Bone marrow (tissue), 2 donors: ENCODE results near the gene USP7.
"Not testable (repeated sequence)": the region's sequence is repeated elsewhere in the genome, so short reads cannot be mapped to it uniquely, and the experiment has no call there.

ENCODE experiments used
- DNase-seq, 2 donors: peaks; one replicate each; lab custom pipeline; 2025; lab: John Stamatoyannopoulos, UW

Gene USP7

DNA sequence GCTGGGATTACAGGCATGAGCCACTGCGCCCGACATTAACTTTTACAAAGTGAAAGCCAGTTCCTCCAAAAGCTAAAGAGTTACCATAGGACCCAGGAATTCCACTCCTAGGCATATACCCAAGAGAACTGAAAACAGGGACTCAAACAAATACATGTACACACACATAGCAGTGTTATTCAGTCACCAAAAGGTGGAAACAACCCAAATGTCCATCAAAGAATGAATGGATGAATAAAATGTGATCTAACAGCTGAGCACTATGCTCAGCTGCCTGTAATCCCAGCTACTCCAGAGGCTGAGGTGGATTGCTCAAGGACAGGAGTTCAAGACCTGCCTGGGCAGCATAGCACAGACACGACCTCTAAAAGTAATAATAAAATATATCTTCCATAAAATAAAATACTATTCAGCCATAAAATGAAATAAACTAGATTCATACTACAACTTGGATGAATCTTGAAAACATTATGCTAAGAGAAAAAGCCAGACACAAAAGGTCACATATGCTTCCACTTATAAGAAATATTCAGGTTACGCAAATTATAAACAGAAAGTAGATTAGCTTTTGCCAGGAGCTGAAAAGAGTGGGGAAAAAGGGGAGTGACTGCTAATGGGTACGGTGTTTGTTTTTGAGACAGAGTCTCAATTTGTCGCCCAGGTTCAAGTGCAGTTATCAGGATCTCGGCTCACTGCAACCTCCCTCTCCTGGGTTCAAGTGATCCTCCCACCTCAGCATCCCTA is 9.3 kb upstream of the USP7 start:
- no peak for DNase-seq

DNA sequence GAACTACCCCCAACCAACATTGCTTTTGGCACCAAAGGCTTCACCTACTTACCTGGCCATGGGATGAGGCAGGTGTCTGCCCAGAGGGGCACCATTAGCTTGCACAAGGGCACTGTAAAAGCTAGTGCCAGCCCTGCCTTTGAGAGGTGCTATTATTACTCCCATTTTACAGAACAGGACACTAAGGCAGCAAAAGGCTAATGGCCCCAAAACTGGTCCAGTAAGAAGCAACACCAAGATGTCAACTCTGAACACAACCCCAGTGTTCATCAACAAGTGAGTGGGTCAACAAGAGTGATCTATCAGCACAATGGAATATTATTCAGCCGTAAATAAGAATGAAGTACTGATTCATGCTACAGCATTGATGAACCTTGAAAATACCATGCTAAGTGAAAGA is 7.7 kb upstream of the USP7 start:
- no peak for DNase-seq

DNA sequence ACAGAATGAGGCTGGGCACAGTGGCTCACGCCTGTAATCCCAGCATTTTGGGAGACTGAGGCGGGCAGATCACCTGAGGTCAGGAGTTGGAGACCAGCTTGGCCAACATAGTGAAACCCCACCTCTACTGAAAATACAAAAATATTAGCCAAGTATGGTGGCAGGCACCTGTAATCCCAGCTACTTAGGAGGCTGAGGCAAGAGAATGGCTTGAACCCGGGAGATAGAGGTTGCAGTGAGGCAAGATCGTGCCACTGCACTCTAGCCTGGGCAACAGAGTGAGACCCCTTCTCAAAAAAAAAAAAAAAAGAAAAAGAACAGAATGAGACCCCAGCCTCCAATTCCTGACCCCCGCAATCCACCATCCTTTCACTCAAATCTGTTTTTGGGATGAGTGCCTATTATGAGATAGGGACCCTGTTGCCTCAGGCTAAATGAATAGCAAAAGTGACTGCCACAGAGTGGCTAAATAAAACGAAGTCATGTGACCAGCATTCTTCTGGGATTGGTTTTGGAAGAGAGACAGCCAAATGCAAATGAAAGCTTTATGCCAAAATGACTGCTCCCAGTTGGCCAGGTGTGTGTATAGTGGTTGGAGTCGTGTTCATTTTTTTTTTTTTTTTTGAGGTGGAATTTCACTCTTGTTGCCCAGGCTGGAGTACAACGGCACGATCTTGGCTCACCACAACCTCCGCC is 5.6 kb upstream of the USP7 start:
- not testable (repeated sequence) for DNase-seq

DNA sequence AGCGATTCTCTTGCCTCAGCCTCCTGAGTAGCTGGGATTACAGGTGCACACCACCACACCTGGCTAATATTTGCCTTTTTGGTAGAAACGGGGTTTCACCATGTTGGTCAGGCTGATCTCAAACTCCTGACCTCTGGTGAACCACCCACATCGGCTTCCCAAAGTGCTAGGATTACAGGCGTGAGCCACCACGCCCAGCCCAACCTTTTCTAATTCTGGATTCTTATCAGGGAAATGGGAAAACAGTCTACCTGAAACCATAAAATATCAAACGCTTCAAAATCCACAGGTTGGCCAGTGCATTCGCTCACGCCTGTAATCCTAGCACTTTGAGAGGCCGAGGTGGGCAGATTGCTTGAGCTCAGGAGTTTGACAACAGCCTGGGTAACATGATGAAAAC is 4.3 kb upstream of the USP7 start:
- DNase-seq: not testable (repeated sequence)

DNA sequence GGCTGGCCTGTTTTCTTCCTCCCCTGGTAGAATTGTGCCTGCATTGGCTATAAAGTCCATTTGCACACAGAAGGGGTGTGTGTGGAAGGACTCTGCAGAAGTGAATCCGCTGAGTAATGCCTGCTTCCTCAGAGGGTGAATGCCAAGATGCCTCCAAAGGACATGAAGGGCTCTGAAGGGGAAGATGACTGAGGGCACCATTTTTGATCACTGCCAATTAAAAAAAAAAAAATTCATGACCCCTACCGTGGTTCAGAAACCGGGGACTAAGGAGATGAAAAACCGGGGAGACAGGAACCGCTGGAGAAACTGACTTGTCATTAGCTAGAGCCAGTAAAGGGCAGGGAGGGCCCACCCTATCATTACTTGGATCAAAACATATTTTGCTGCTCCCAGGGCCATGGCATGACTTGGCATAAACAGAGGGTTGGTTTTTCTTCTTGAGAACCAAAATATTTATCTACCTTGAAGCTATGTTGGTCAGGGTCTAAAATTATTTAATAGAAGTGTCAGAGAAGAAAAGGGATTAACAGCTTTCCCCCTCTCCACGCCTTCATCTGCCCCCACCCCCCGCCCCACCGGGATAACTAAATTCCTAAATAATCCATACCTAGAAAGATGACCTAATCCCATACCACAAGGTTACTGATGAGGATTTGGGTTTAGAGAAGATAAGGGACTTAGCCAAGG is 3.6 kb upstream of the USP7 start:
- peak; percentile 23 to 28 for DNase-seq

DNA sequence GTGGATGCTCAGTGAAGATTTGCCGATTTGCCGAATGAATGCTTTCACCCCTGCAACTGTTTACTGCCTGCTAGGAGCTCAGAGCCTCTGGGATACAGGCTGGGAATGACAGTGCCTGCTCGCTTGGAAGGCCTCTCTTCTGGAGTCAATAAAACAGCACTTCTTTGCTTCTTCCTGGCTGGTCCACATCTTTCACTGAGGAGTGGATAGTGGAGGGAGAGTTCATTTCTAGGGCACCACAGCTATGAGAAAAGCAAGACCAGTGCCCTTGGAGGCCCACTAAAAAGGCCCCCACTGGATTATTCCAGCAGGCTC is 3.1 kb upstream of the USP7 start:
- no peak for DNase-seq

DNA sequence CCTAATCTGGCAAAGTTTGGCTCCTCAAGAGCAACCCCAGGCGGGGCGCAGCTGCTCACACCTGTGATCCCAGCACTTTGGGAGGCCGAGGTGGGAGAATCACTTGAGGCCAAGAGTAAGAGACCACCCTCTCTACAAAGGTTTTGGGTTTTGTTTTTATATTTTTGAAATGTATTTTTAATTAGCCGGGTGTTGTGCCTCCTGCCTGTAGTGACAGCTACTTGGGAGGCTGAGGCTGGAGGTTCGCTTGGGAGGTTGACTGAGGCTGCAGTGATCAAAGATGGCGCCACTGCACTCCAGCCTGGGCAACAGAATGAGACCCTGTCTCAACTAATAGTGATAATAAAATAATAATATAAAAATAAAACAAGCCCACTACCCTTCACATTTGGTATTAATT is 756 bp upstream of the USP7 start:
- DNase-seq: no peak

DNA sequence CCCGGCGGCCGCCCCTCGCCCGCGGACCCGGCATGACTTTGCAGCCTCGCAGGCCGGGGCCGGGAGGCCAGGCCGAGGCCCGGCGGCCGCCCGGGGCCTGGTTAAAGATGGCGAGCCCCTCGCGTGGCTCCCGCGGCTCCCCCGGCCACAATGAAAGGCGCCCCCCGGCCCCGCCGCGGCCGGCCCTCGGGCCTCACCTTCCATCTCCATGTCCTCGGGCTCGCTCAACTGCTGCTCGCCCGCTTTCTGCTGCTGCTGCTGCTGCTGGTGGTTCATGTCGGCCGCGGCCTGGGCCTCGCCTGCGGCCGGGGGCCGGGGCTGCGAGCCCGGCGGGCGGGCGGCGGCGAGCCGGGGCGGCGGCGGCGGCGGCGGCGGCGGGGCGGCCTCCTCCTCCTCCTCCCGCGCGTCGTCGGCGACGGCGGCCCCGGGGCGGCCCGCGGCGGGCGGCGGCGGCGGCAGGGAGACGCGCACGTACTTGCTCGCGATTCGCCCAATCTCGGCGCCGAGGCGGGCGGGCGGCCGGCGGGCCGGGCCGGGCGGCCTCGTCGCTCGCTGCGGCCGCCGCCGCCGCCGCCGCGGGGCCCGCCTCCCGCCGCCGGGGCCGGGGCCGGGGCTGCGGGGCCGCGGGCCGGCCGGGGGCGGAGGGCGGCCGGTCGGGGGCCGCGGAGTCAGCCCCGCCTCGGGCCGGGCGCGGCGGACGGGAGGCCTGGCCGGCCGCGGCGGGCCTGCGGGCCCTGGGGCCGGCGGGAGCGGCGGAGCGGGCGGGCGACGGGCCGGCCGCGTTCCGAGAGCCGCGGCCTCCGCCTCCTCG is 491 bp downstream of the USP7 start:
- no peak for DNase-seq

DNA sequence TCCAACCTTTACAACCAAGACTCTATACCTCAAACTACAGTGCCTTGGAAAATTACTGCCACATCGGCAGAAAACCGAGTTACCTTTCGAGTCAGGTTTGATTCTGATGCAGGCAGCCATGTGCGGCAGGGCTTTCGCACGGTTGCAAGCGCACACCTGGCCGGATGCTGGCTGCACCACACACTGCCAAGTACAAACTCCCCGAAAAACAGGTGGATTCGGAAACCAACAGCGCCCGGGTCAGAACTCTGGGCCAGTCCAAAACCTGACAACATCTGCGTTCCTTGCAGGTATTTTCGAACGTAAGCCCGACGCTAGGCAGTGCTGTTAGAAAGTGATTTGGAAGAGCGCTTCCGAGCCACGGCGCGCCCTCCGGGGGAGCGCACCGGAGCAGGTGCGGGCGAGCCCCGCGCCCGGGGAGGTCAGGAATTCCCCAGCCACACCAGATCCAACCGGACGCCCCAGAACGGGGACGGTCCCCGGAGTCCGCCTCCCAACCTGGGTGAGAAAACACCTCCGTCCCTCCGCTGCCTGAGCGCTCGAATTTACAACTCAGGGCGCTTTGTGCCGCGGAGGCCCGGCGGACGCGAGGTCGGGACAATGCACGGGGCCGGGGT is 1.2 kb downstream of the USP7 start:
- no peak for DNase-seq

DNA sequence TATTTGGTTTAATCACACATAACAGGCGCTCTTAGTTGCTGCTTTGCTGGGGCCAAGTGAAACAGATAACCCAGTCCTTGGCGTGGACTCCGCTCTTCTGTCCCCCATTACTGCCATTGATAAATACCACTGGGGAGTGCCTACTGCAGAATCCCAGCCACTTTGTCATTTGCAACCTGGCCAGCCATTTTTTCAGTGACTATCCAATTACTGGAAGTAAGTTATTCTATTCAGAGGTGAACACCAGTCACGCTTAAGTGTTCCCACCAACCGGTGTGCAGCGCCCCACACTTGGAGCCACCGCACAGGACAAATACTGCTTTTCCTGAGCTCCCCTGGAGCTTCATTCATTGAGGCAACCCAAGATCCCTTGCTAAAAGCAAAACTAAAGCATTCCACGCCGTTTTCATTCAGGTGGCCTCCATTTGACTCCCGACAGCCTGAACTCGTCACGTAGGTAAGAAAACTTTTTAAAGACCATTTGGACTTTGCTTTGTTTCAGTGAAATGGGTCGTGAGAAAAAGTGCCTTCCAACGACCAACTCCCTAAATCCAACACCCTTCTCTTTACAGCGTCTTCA is 1.8 kb downstream of the USP7 start:
- no peak for DNase-seq

DNA sequence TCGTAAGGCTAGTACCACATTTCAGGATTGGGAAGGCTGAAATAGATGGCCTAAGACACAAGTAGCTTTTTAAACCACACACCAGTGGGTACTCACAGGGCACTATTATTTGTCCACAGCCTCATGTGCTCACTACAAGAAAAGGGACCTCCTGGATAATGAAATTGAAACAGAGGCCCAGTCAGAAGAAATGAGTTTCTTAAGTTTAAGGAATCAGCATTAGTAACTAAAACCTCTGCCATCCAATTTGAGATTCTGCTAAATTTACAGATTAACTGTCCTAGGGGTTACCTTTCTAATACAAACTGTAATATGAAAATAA is 3.0 kb downstream of the USP7 start:
- DNase-seq: no peak

DNA sequence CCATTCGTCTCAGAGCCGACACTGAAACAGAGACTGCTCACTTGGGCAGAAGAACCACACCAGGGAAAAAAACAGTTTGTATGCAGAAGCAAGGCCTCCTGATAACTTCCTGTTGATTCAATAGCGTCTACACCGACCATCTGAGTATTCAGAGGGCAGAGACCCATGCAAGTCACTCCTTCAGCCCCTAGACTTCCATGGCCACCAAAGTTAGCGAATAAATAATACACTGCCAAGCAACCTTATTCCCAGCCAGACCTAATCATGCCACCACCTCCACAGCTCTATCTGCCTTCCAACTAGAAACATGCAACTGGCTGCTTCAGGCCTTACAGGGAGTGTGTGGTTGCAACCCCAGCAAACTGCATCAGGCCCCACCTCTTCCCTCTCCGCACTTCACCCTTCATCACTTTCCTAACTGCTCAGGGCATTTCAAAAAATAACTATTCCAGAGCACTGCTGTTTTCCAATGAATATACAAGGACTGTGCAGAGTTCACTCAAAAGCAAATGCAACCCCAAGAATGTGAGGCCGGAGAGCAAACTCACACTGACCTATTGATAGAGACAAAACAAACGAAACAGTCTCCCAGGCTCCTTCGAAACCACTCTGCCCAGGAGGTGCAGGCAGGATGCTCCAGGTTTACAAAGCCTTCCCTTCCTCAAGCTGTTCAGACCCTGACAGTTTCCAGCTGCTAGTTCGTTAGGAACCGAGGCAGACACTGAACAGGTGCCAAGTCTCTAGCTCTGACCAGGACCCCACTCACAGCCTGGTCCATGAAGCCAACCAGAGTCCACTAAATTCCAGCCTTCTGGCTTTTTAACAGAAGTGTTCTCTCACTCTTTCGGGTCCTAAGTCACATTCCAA is 3.6 kb downstream of the USP7 start:
- peak in 1 of 2 donors; percentile 19 for DNase-seq

DNA sequence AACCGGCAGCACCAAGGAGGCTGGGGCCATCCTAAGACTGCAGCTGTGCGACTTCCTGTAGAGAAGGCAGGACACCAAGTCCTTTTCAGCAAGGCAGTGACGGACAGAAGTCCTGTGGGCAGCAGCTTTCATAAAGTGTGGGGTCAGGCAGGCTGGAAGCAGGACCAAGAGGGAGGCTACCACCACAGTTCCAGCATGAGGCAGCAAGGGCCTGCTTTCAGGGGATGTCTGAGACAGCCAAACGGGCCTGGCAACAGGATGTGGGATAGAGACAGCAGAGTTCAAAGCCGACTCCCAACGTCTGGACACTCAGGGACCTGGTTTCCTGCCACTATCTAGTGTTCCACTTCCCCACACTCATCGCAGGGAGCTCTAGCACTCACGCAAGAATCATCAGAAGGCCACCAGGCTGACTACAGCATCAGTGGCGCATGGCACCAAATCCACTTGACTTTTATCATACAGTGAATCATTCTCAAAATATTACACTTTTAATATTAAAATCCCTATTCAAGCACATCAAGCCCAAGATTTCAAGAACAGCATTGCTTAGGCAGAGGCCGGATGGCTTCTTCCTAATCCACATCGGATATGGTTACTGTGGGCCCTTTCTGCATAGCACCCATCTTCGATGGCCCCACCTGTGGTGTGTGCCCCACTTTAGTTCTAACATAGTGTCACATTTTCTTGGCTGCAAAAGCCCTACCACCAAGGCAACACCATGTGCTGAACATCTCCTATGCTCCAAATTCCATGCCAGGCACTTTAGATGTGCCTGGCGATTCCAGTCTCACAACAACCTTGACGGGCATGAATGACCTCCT is 5.2 kb downstream of the USP7 start:
- DNase-seq: no peak

DNA sequence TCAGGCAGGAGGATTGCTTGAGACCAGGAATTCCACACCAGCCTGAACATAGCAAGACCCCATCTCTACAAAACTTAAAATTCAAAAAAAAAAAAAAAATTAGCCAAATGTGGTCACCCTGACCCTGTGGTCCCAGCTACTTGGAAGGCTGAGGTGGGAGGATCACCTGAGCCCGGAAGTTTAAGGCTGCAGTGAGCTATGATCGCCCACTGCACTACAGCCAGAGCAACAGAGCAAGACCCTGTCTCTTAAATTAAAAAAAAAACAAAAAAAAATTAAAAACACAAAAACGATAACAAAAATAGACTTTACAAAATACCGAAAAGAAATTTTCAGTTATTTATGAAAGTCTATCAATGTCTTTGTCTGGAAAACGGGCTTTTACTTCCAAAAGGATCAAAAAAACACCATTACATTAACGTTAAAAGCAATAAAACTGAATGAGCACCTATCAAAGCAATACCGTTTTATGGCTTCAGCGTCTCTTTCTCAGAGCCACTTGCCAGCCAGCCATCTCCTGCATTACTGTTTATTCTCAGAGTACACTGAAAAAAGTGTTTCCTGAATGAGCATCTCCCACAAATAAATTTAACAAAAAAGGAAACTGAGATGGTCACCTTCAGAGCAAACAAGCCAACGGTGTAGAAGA is 6.1 kb downstream of the USP7 start:
- no peak for DNase-seq

DNA sequence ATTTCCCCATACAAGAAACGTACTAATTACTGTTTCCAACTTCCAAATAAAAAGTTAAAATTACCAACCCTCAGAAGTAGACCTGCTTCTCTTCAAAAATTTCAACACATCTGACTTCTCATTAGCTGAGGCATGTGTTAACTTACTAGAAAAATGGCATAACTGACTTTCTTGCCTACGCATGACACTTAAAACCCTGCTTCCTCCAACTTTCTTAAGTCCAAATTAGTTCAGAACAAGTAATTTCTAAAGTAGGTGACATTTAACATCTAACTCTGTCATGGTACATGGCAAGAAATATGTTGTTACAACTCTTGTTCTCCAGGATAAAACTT is 6.7 kb downstream of the USP7 start:
- DNase-seq: no peak

DNA sequence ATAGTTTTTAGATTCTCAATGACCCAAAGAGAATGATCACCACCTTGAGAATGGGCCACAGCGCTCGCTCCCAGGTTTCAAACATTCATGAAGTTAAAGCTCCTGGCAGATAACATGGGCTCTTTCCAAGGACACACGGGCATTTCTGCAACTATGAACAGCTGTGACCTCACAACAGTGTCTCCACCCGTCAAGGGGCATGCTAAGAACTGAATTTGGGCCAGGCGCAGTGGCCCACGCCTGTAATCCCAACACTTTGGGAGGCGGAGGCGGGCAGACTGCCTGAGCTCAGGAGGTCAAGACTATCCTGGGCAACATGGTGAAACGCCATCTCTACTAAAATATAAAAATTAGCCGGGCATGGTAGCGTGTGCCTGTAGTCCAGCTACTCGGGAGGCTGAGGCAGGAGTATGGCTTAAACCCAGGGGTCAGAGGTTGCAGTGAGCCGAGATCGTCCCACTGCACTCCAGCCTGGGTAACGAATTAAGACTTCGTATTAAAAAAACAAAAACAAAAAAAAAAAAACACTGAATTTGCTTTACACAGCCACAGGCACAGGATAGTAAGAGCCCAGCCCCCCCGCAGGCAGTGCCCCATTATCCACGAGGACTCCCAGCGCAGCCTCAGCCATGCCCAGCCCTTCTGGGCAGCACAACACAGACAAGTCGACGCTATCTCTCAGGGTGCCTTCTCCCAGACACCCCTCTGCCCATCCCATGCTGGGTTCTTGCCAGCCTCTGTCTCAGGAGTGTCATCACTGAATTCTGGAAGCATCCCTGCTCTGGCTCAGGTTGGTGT is 7.2 kb downstream of the USP7 start:
- DNase-seq: no peak

DNA sequence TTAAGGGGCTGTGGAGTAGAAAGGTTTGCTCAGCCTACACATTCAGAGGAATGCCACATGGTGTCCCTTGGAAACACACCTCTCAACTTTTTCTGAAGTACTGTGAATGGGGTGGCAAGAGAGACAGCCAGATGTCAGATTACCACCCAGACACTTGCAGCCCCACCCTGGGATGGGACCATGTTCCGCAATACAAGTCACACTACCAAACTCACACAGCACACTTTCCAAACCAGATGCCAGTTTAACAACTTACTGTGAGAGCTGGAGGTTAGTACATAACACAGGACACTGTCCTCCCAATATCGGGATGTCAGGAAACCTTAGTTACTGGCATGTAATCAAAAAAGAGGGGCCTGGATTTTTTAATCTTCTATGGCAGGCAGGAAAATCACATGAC is 7.9 kb downstream of the USP7 start:
- no peak for DNase-seq

DNA sequence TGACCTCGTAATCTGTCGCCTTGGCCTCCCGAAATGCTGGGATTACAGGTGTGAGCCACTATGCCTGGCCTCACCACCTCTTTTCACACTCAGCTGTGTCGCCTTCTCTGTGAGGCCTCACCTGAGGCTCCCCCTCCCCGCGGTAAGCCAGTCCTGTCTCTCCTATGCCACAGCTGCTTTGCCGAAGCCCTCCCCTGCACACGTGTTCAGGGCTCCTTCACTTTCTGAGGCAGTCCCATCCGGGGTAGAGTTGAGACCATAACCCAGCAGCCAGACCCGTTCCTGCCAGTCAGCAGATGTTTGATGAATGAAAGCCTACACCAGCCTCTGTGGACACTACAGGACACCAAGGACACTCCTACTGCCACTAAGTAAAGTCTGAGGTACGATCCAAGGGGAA is 10.6 kb downstream of the USP7 start:
- DNase-seq: no peak

DNA sequence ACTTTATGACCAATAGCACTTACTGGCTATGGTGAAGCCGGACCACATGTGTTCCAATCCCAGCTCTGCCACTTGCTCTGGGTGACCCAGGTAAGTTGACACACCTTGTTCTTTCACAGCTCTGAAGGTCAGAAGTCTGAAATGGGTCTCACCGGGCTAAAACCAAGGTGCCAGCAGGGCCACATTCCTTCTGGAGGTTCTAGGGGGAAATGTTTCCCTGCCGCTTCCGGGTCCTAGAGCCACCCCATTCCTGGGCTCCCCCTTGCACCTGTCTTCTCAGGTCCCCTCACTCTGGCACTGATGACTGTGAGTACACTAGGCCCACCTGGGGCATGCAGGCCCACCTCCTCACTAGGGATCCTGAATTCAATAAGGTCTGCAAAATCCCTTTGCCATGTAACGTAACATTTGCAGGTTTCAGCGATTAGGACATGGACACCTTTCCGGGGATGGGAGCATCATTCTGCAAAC is 11.4 kb downstream of the USP7 start:
- no peak for DNase-seq
